ENCODE results near the gene PLXNC1. TPM values are rescaled to one million over a fixed set of nuclear protein-coding genes. Genes with fewer than 3 reads are reported as not detected.

Gene PLXNC1
- total and polyA plus RNA-seq, 7 donors = 1.2 to 10.2 (median 4.3) TPM

- Histone ChIP-seq H3K9me3 (no peaks in the 10 kb centered on the region), H3K4me3 (no peak overlapping the region), H3K27me3 (no peaks in the 10 kb centered on the region), H3K36me3 (no peaks in the 10 kb centered on the region), H3K27ac (no peak overlapping the region), H3K4me1 (no peaks in the 10 kb centered on the region)
- intact Hi-C loops (cut with DNase I) = no loop called here
- DNase-seq = no peak
- WGBS, 2 donors = 95 to 97% methylated on average over 4 of the region's 4 CpGs
- TF ChIP-seq POLR2AphosphoS5 (IDR thresholded peaks at IDR 0.05) (no peak), POLR2A (IDR thresholded peaks at IDR 0.05) (no peak)
Measured at GRCh38 chr12:94222351-94223084, 74.1 kb downstream of the PLXNC1 start.

GRCh38 chr12:94223842-94224241, 75.5 kb downstream of the PLXNC1 start:
- no peak overlapping the region for H3K27ac ChIP-seq
- 89 to 92% methylated on average over 7 of the region's 7 CpGs for WGBS, 2 donors
- intact Hi-C loops (cut with DNase I) = no loop called here
- H3K4me1 ChIP-seq = no peaks in the 10 kb centered on the region
- no peaks in the 10 kb centered on the region for H3K36me3 ChIP-seq
- no peak overlapping the region for H3K4me3 ChIP-seq
- no peaks in the 10 kb centered on the region for H3K9me3 ChIP-seq
- no peaks in the 10 kb centered on the region for H3K27me3 ChIP-seq
- DNase-seq = no peak
- TF ChIP-seq EP300 (IDR thresholded peaks at IDR 0.05) = no peak
- no peak for TF ChIP-seq POLR2AphosphoS5 (IDR thresholded peaks at IDR 0.05)
- TF ChIP-seq CTCF (IDR thresholded peaks at IDR 0.05) = no peak
- no peak for TF ChIP-seq POLR2A (IDR thresholded peaks at IDR 0.05)

GRCh38 chr12:94225506-94225905, 77.1 kb downstream of the PLXNC1 start:
- H3K9me3 ChIP-seq = no peaks in the 10 kb centered on the region
- WGBS, 2 donors = 96 to 97% methylated on average over 9 of the region's 9 CpGs
- intact Hi-C loops (cut with DNase I) = no loop called here
- TF ChIP-seq EP300 (IDR thresholded peaks at IDR 0.05) = no peak
- TF ChIP-seq POLR2A (IDR thresholded peaks at IDR 0.05) = no peak
- TF ChIP-seq POLR2AphosphoS5 (IDR thresholded peaks at IDR 0.05) = no peak
- TF ChIP-seq CTCF (IDR thresholded peaks at IDR 0.05) = no peak
- no peak for DNase-seq
- no peak overlapping the region for H3K27ac ChIP-seq
- H3K36me3 ChIP-seq = no peaks in the 10 kb centered on the region
- no peaks in the 10 kb centered on the region for H3K27me3 ChIP-seq
- H3K4me1 ChIP-seq = peaks cover 0 to 6% (median 0%) of the 10 kb centered on the region in 4 donors
- no peak overlapping the region for H3K4me3 ChIP-seq

GRCh38 chr12:94225947-94226630, 77.7 kb downstream of the PLXNC1 start:
- no peak overlapping the region for H3K4me3 ChIP-seq
- intact Hi-C loops (cut with DNase I) = no loop called here
- H3K4me1 ChIP-seq = peaks cover 0 to 6% (median 0%) of the 10 kb centered on the region in 4 donors
- 80 to 90% methylated on average over 5 of the region's 5 CpGs for WGBS, 2 donors
- no peaks in the 10 kb centered on the region for H3K36me3 ChIP-seq
- DNase-seq = no peak
- TF ChIP-seq POLR2A (IDR thresholded peaks at IDR 0.05) = no peak
- TF ChIP-seq EP300 (IDR thresholded peaks at IDR 0.05) = no peak
- no peak for TF ChIP-seq POLR2AphosphoS5 (IDR thresholded peaks at IDR 0.05)
- TF ChIP-seq CTCF (IDR thresholded peaks at IDR 0.05) = no peak
- H3K27me3 ChIP-seq = no peaks in the 10 kb centered on the region
- H3K27ac ChIP-seq = no peak overlapping the region
- no peaks in the 10 kb centered on the region for H3K9me3 ChIP-seq

- intact Hi-C loops (cut with DNase I) = no loop called here
- DNase-seq = no peak
- TF ChIP-seq CTCF (IDR thresholded peaks at IDR 0.05) = no peak
- no peak for TF ChIP-seq EP300 (IDR thresholded peaks at IDR 0.05)
- TF ChIP-seq POLR2A (IDR thresholded peaks at IDR 0.05) = no peak
- TF ChIP-seq POLR2AphosphoS5 (IDR thresholded peaks at IDR 0.05) = no peak
- H3K9me3 ChIP-seq = no peaks in the 10 kb centered on the region
- no peak overlapping the region for H3K4me3 ChIP-seq
- no peaks in the 10 kb centered on the region for H3K36me3 ChIP-seq
- no peak overlapping the region for H3K27ac ChIP-seq
- H3K27me3 ChIP-seq = no peaks in the 10 kb centered on the region
- 87 to 92% methylated on average over 2 of the region's 2 CpGs for whole genome bisulfite sequencing, 2 donors
- H3K4me1 ChIP-seq = peaks cover 0 to 6% (median 0%) of the 10 kb centered on the region in 4 donors
Measured at GRCh38 chr12:94227066-94227465, 78.7 kb downstream of the PLXNC1 start.
